ENCODE data around the gene LRP1B.
A peak's percentile ranks its signal among the peaks of the same experiment; 100 is the strongest.

The LRP1B gene

DNA sequence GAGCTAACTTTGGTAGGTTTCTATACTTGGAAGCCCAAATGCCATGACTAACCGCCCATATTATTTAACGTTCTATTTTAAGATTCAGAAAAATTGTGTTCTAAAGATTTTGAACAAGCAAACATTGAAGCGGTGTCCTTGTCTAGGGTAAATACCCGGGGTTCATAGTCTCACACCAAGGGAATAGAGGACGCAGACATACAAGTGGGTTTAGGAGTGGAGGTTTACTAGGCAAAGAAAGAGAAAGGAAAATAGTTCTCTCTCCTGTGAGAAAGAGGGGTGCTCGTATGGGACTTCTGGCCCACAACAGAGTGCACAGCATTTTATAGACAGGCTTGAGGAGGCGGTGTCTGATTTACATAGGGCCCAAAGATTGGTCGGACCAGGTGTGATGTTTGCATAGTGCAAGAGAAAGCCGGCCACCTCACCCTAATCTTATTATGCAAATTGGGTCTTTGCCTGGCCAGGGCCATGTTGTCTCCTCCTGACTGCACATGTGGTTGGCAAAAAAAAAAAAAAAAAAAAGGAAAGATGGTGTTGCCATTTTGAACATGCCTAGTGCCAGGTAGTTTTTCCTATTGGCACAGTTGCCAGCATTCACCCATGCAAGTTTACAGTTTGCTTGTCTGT, 1062.6 kb downstream of the LRP1B start:
- no peak for DNase-seq

DNA sequence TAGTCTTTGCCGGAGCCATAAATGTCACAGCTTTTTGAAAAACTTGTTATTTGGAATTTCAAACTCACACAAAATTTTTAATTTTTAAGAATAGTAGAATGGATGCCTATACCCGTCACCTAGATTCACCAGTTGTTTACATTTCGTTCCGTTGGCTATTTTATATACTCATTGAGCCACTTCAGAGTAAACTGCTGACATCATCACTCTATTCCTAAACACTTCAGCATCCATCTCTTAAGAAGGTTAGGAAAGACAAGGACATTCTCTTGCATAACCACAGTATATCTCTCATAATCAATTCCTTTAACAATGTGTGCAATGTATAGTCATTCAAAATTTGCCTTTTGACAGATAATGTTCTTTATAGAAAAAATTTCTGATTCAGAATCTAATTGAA, 1065.8 kb downstream of the LRP1B start:
- no peak for DNase-seq

DNA sequence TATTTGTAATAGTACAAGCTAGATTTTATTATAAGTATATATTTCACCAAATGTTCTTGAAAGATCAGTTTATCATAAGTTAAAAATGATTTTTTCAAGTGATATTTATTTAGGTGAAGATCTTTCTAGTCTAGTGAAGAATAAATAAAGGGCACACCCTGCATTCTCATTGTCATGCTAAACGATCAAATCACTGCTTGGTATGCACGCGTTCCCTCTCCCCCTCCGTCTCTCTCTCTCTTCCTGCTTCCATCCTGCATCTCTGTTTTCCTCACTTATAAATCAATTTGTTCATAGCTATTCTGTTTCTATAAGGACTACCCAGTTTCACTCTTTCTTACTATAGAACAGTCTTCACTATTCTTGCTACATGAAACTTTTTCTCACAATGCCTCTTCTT, 1067.4 kb downstream of the LRP1B start:
- no peak for DNase-seq

DNA sequence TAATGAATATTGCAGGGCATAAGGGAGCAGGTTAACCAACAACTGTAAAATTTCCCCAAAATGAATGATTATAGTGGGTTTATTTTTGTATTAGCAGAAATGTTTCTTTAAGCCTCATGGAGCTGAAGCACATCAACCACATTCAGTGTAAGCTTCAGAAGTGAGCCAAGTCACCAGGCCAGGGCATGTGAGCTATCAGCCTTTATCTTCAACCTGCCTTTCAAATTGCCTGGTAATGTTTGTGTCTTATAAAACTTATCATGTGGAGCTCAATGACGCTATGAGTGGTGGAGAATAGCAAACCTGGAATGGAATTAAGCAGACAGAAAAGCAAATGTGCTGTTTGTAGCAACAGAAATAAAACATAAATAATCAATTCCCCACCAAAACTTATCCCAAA, 1068.4 kb downstream of the LRP1B start:
- no peak for DNase-seq

DNA sequence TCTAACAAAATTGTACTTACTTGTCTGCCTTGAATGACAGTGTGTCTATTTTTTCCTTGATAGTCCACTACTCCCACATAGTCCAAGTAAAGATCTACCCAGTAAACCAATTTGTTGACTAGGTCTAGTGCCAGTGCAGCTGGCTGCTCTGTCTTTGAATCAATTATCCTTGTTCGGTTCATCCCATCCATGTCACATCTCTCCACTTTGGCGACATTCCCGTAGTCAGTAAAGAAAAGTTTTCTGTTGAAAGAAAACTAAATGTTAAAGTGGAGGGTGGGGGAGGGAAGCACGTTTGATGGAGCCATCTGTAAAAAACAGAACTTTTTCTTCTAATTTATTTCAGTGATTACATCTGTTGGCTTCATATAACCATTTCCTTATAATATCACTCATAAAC, 1068.8 kb downstream of the LRP1B start:
- no peak for DNase-seq

DNA sequence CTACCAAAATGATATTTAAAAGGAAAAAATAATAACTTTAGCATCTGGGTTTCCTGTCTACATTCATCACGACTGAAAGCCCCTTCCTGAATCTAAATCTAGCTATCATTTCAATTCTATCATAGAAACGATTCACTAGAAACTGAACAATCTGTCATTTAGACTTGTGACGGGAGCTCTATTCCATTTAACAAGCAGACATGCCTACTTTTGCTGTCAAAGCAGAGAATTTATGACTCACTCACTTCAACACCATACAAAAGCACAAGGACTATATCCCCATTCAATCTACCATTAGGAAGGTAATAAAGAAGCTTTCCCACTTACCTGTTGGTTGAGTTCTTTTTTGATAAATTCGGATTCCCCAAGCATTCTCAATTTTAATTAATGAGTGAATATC, 1072.3 kb downstream of the LRP1B start:
- peak; percentile 71 for DNase-seq

DNA sequence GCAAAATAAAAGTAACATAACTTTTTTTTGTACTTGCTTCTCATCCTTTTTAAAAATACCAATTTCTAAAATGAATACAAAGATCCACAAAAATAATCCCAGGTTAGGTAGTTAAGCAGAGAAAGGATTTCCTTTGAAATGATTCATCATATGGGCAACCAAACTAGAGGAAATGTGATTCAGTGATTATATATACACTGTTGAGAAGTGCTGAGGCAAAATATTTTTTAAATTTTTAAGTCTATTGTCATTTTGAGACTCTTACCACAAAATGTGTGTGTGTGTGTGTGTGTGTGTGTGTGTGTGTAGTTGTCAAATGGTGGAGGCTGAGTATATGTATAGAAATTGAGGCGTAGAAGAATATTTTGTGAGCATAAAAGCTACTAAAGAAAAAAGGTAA, 1075.3 kb downstream of the LRP1B start:
- DNase-seq = no peak

DNA sequence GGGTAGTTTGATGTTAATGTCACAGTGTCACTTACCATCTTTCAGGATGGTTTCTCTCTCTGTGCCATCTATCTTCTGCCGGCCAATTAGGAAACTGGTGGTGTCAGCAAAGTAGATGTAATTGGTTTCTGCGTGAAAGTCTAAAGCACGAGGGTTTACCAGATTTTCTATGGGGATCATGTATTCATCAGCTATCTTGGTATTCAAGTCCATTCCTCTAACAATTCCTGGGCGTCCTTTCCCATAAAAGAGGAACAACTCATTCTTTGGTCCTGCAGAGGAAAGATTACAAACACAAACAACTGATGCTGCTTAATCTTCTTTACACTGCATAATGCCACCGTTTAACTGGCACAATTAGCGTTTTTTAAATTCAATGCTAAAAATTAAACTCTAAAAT, 1081.9 kb downstream of the LRP1B start:
- DNase-seq = no peak

DNA sequence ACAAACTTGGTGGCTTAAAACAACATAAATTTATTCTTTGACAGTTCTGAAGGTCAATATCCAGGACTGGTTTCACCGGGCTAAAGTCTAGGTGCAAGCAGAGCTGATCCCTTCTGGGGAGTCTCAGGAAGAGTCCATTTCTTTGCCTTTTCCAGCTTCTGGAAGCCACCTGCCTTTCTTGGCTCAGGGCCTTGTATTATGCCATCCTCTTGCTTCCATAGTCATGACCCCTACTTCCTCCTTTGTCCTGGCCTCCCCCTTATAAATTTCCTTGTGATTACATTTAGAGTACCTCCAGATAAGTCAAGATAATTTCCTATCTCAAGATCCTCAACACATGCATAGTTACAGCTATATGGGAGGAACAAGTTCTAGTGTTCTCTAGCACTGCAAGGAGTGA, 1089.5 kb downstream of the LRP1B start:
- no peak for DNase-seq

DNA sequence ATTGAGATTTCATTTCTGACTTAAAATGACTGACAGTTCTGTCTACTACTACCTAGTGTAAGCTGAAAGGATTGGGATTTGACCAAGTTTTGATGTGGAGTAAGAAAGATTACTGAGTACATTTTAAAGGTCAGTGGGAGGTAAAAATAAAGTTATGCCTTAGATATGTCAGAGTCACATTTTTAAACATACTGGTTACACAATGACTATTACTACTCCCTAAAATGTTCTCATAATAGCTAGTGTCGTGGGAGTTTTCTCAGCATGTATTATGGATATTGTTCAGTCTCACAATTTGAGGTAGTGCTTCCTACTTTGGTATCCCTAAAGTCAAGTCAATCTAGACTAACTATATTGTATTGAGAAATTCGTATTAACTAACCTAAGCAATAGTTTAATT, 1092.5 kb downstream of the LRP1B start:
- DNase-seq = no peak

DNA sequence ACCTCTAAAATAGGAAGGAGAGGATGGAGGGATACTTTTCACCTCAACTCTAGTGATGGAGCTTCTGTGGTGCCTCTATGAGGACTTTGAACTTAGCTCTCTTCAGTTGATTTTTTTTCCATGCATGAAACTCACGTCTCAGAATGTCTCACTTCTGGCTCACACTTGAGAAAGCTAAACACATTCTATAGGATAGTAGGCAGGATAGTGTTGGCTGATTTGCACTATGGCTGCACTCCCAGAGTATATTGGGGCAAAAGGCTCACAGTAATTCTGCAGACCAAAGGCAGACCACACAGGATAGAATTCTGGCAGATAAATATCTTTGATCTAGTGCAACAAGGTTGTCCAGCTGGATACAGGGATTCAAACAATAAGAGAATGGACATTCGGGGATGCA, 1093.5 kb downstream of the LRP1B start:
- no peak for DNase-seq

DNA sequence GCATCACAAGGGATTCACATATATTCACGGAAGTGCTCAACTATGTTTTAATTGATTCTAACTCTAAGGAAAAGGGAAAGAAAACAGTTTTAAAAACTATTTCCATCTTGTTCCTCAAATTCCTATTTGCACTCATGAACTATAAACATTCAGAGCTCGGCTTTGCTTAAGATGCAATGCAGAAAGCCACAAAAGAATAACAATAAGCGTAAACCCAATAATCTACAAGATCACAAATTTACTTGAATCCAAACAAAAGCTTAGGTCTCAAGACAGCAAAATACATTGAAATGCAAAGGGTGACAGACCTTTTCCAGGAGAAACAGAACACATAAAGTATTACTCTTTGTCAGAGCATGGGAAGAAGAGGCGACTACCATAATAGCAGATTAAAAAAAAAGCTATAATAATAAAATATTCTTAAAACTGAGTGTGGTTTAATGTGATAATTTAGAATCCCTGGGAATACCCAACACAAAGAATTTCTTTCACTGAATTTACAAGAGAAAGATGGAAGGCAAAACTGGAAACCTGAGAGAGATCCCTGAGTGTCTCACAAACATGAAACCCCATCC, 1094.9 kb downstream of the LRP1B start:
- no peak for DNase-seq

DNA sequence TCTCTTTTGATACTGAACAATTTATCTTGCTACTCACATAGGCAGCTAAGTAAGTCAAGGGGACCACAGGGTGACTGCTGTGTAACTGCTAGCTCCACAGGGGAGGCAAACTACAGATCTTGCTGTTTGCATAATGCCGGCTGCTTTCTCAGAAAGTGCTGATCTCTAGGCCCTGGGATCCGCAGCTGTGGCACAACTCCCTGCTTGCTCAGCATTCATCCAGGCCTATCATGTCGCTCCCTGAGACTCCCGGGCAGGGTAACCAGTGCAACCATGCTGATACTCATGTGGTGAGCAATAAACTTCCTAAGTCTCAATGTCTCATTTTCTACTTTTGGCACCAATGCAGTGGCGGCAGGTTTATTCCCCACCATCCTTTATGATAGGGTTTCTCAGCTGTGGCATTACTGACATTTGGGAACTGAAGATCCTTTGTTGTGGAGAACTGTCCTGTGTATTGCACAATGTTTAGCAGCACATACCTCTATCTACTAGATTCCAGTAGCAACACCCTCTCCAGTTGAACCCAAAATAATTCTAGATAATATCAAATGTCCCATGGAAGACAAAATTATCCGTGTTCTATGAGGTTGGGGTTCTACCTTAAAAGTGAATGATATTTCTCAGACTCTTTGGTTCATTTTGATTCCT, 1101.3 kb downstream of the LRP1B start:
- no peak for DNase-seq

DNA sequence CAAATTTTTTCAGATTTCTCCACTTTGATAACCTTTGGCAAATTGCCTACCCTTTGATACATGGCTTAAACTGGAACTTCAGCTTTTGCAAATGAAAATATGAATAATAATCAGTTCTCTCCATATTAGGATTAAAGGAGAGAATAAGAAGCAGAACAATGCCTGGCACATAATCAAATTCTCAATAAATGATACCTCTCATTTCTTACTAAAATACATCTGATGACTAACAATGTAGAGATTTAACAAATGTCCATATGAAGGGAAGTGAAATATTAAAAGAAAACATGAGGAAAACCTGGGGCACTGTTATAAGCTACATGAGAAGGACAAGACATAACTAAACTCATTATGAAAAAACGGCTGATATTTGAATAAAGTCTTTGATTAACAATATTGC, 1103.6 kb downstream of the LRP1B start:
- no peak for DNase-seq

DNA sequence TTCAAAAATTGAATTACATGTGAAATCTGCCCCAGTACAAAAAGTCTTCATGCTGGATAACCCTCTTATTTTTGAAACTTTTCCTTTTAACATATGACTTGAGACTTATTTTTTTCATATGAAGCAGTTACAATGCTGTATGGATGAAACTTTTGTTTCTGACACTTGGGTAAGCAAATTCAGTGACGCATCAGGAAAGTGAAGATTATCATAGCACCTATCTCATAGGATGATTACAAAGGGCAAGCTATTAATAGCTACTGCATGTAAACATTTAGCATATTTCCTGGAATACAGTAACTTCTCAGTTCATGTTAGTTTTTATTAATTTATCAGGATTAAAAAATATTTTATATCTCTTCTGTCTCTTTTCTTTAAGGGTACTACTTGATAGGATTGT, 1109.2 kb downstream of the LRP1B start:
- DNase-seq = no peak

DNA sequence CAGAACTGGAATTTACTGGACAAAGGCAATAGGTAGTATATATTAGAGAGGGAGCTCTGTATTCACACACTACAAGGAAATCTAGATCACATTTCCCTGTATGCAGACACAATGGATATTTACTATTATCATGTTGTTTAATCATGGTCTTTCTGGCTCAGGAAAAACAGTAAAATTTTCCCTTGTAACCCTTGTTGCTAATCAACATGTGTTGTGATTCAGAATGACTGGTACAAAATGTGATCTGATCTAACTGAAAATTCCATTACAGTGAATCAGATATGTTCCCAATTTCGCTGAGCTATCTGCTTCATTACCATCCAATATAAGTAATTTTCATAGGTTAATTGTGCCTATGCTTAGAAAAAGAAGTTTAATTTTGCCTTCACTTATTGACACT, 1109.7 kb downstream of the LRP1B start:
- DNase-seq = no peak

DNA sequence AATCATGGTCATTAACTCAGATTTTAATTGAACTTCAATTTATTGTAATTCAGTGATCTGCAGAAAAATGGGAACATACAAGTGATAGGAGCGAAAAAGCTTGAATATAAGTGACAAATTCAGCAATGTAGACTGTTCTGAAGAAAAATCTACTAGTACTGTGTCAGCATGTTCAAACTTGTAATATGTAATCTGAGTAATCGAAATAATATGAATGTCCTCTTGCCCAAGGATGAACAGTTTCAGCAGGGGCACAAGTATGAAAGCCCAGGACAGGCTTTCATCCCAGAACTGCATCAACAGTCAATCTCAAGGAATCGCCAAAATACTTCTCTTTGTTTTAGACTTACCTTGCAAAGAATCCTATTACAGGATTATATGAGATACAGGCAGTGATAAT, 1110.5 kb downstream of the LRP1B start:
- DNase-seq = no peak

DNA sequence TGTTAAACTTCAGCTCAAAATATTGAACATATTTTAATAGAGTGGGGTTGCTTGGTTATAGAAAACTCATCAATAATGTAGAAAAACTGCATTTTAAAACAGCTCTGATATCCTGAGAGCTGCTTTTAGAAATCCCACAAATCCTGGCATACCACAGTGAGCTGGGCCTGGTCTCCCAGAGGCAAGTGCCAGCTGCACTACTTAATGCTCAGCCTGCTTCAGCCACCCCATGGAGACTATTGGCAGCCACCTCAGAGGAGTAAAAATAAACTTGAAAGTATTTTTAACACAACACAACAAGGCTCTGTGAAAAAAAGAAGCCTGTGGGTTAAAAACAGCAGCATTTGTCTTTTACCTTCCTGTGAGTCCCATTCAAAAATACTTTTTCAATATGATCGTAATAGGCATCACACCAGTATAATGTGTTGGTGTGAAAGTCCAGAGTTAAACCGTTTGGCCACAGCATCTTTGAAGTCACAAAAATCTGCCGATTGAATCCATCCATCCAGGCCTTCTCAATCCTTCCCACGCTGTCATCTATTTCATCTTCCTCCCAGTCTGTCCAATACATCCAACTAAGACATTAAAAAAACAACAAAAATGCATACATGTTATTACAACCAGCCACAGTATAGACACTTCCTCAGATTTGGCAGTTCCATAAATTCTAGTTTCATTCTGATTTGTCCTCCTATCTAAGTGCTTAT, 1115.3 kb downstream of the LRP1B start:
- no peak for DNase-seq

DNA sequence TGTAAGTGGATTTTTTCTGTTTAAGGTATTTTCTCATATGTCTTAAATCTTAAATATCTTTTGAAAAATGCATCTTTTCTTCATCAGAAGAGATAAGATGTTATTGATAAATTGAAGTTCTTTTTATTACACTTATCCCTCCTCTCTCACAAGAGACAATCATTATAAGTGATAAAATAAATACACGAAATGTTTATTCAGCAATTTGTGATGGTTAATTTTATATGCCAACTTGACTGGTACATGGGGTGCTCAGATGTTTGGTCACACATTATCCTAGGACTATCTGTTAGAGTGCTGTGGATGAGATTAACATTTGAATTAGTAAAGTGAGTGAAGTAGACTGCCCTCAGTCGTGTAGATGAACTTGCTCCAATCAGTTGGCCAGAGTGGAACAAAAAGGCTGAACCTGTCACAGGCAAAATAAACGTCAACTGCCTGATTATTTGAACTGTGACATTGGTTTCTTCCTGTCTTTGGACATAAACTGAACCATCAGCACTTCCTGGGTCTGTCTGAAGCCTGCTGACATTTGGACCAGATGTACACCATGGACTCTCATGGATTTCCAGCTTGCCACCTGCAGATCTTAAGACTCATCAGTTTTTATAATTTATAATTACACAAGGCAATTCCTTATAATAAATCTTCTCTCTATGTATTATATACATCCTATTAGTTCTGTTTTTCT, 1126.7 kb downstream of the LRP1B start:
- no peak for DNase-seq

DNA sequence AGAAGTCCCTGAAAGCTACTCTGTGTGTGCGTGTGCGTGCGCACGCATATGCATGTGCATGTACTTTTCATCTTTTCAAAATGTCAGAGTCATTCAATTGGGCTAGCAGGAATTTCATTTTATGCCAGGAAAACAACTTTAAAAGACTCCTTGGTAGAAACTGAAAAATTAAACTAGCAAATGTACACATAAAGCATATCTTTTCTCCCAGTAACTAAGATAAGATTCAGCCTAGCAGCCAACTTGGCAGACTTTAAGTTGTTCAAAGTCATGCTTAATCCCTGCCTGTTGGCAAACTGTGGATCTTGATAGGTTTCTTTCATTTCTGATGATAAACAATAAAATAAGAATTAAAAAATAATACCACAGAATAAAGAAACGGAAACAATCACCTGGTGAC, 1129.1 kb downstream of the LRP1B start:
- DNase-seq = no peak

DNA sequence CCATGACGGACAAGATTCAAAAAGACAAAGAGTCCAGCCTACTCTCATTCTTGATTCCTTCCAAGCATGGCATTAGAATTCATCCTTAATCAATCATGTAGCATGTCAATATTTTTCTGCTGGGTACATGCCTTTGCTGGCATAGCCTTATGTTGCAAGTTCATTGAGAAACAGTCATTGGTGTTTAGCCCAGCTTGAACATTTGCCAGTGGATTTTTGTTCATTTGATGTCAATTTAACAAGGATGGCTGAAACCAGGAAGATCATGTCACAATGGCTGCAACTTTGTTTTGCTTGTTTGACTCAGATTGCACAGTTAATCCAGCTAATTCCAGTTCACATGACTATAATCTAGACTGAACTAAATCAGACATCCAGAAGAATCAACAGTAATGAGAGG, 1132.2 kb downstream of the LRP1B start:
- DNase-seq = no peak

DNA sequence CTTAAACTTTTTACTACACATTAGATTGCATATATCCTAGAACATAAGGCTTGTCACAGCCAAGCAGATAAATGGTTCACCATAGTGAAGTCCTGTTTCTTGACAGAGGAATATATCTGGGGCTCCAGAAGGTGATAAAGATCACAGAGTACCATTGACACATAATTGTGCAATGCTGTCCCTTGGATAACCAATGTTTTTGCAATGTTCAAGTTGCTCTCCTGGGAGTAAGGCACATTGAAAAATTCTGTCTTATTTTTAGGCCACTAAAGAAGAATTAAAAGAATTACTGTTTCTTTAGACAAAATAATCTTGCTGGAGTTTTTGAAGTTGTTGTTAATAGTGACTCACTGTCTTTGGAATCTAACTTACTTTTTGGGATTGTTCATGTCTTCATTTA, 1132.8 kb downstream of the LRP1B start:
- no peak for DNase-seq

DNA sequence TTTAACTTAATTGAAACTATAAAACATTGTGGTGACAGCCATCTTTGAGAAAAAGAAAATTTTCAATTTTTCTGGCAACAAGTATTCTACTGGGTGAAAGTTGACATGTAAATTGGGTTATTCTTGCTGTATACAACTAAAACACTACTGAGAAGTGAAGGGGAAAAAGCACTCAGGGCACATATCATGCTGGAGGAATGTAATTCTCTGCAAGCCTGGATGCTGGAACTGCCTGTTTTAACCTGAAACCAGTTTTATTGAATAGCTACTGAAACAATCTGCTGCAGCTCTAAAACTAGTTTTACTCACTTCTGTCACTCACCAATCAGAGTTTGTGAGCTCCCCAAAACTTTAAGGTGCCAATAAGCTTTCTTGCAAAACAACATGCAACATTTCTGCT, 1136.0 kb downstream of the LRP1B start:
- DNase-seq = no peak

DNA sequence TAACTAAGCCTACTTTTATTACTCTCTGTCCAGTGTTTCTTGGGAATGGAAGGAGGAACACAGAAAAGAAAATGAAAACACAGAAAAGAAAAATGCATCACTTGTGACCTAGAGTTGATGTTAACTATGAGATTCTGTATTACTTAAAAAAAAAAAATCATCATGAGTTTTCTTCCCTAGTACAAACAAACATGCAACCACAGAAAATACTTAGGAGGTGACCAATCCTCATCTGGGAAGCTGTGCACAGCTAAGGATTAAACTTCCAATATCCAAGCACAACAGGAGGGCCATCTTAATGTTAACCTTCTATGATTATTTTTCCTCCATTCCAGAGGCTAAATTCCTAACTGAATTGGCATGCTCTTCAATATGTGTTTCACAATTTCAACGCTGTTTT, 1140.4 kb downstream of the LRP1B start:
- DNase-seq = no peak
